Mucosa of stomach (tissue), 1 donor: ENCODE data around the gene SERF1A.
"Not testable (repeated sequence)": the region's sequence is repeated elsewhere in the genome, so short reads cannot be mapped to it uniquely, and the experiment has no call there.

Source experiments
- H3K27me3 ChIP-seq: one replicate; pipeline ENCODE4 v1.7.0; 2013; ENCODE audit warnings: mild to moderate bottlenecking, low read length; ENCODE audit not compliant: control insufficient read depth, insufficient read depth
- H3K36me3 ChIP-seq: one replicate; pipeline ENCODE4 v1.7.0; 2013; ENCODE audit warnings: low read length; ENCODE audit not compliant: control insufficient read depth, insufficient read depth
- H3K4me1 ChIP-seq: one replicate; pipeline ENCODE4 v1.7.0; 2013; ENCODE audit warnings: mild to moderate bottlenecking, low read length; ENCODE audit not compliant: control insufficient read depth, insufficient read depth
- H3K4me3 ChIP-seq: one replicate; pipeline ENCODE4 v1.7.0; 2013; ENCODE audit warnings: low read length
- H3K9ac ChIP-seq: one replicate; pipeline ENCODE4 v1.7.0; 2013; ENCODE audit warnings: mild to moderate bottlenecking, low read length, moderate library complexity
- H3K9me3 ChIP-seq: one replicate; pipeline ENCODE4 v1.7.0; 2013; ENCODE audit warnings: mild to moderate bottlenecking, low read length, moderate library complexity; ENCODE audit not compliant: control insufficient read depth
- donor health status: Pancreatic carcinoma.

Gene SERF1A

GRCh38 chr5:70900533-70901271 is at the start of gene SERF1A:
Gene SERF1A, plus strand, starts transcription at chr5:70900669. Its CDS starts 201 bp downstream, at chr5:70900870.
- not testable (repeated sequence) for H3K4me3 ChIP-seq, H3K27me3 ChIP-seq, H3K9me3 ChIP-seq, H3K9ac ChIP-seq, H3K36me3 ChIP-seq, H3K4me1 ChIP-seq

- not testable (repeated sequence) for H3K9me3 ChIP-seq, H3K4me3 ChIP-seq, H3K36me3 ChIP-seq, H3K4me1 ChIP-seq, H3K9ac ChIP-seq, H3K27me3 ChIP-seq
Observed at GRCh38 chr5:70866778-70867177, 33.7 kb upstream of the SERF1A start.

- H3K9me3 ChIP-seq, H3K4me1 ChIP-seq, H3K36me3 ChIP-seq, H3K4me3 ChIP-seq, H3K27me3 ChIP-seq, H3K9ac ChIP-seq: not testable (repeated sequence)
Observed at GRCh38 chr5:70870626-70871025, 29.8 kb upstream of the SERF1A start.

- not testable (repeated sequence) for H3K4me3 ChIP-seq, H3K9me3 ChIP-seq, H3K27me3 ChIP-seq, H3K36me3 ChIP-seq, H3K4me1 ChIP-seq, H3K9ac ChIP-seq
Observed at GRCh38 chr5:70896076-70896475, 4.4 kb upstream of the SERF1A start.

- H3K4me1 ChIP-seq, H3K36me3 ChIP-seq, H3K27me3 ChIP-seq, H3K9ac ChIP-seq, H3K4me3 ChIP-seq, H3K9me3 ChIP-seq: not testable (repeated sequence)
Observed at GRCh38 chr5:70901272-70901571, 753 bp downstream of the SERF1A start.

- H3K9ac ChIP-seq, H3K4me3 ChIP-seq, H3K9me3 ChIP-seq, H3K4me1 ChIP-seq, H3K36me3 ChIP-seq, H3K27me3 ChIP-seq: not testable (repeated sequence)
Observed at GRCh38 chr5:70906624-70907023, 6.2 kb downstream of the SERF1A start.

GRCh38 chr5:70916829-70917228 is 16.4 kb downstream of the SERF1A start:
- not testable (repeated sequence) for H3K9ac ChIP-seq, H3K27me3 ChIP-seq, H3K4me3 ChIP-seq, H3K36me3 ChIP-seq, H3K9me3 ChIP-seq, H3K4me1 ChIP-seq

- H3K9ac ChIP-seq, H3K4me1 ChIP-seq, H3K4me3 ChIP-seq, H3K36me3 ChIP-seq, H3K9me3 ChIP-seq, H3K27me3 ChIP-seq: not testable (repeated sequence)
Observed at GRCh38 chr5:70925211-70925562, 24.7 kb downstream of the SERF1A start.

GRCh38 chr5:70931709-70932368 is 31.4 kb downstream of the SERF1A start:
- H3K4me3 ChIP-seq, H3K9me3 ChIP-seq, H3K36me3 ChIP-seq, H3K9ac ChIP-seq, H3K27me3 ChIP-seq, H3K4me1 ChIP-seq: not testable (repeated sequence)

GRCh38 chr5:70932560-70932959 is 32.1 kb downstream of the SERF1A start:
- not testable (repeated sequence) for H3K9ac ChIP-seq, H3K4me1 ChIP-seq, H3K36me3 ChIP-seq, H3K27me3 ChIP-seq, H3K9me3 ChIP-seq, H3K4me3 ChIP-seq

- H3K4me3 ChIP-seq, H3K9me3 ChIP-seq, H3K9ac ChIP-seq, H3K36me3 ChIP-seq, H3K4me1 ChIP-seq, H3K27me3 ChIP-seq: not testable (repeated sequence)
Observed at GRCh38 chr5:70953068-70953467, 52.6 kb downstream of the SERF1A start.
